NCI-H1417 treated with DMSO at 0.1 percent for 48 hours (cell line): ENCODE results near the gene MADD.

Experiments used
- DNase-seq: peaks from one replicate; lab custom pipeline; 2025; lab: John Stamatoyannopoulos, UW

The MADD gene

DNA sequence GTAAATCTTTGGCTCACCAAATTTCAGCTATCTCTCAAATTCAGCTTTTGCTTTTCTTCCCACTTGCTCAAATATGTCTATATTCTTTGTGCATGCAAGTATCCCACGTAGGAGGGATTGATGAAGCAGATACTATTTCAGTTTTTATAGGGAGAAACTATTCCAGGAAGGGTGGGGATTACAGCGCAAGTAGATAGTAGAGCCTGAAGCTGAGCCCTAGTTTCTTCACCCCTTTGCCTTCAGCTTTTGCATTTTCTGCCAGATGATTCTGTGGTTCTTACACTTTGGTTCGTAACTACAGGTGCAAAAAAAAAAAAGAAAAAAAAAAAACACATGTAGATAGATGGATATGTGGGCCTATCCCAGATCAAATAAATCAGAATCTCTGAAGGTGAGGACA, 18.2 kb upstream of the MADD start:
- DNase-seq = no peak

DNA sequence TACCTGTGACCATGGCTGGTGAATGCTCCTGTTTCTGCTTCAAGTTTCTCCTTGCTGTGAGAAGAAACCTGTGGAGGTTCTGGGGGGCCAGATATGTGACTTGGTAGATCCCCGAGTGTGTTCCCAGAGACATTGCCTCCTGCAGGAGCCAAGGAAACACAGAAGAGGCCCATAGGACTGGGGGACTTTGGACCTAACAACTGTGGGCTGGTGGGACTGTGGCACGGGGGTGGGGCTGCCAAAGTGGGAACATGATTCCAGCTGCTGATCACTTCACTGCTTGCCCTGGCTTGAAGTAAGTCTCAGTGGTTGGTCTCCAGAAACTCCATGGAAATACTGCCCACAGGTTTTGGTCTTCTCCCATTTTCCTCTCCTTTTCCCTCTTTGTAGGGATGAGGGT, 16.3 kb upstream of the MADD start:
- no peak for DNase-seq

DNA sequence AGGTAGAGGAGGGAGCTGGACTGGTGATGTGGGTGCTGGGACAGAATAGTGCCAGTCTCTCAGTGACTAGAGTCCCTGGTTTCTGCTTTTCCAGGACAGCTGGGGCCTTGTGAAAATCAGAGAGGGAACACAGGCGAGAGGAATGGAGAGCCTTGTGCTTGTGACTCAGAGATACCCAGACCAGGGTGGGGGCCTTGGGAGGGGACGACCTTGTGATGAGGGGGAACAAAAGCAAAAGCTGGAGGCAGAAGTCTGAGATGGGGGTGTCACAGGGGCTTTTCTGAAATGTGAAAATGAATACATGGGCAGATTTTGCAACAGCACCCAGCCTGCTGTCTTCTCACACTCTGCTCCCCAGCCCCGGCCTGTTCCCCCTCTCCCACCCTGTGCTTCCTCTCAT, 15.5 kb upstream of the MADD start:
- no peak for DNase-seq

DNA sequence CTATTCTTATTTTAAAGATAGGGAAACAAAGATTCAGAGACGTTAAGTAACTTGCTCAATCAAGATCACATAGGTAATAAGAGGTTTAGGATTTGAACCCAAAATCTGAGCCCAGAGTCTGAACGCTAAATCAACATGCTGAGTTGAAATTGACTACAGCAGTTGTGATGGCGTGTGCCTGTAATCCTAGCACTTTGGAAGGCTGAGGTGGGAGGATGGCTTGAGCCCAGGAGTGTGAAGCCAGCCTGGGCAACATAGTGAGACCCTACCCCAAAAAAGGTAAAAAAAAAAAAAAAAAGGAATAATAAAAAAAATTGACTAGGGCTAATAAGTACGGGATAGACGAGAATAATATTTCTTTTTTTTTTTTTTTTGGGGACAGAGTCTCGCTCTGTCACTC, 13.6 kb upstream of the MADD start:
- DNase-seq = no peak

DNA sequence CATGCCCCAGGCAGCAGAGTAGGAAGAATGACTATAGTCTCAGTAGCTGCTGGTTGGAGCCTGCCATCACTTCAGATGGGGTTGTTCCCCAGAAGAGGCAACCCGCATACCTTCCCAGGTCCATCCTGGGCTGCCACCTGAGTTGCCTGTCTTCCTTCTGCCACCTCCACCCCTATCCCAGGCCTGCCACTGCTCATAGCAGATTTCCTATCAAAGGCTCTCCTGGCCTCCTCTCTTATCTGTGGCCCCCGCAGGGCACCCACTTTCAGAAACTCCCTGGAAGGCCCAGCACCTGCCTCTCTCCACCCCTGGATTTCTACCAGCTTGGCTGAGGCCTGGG, 12.8 kb upstream of the MADD start:
- DNase-seq = no peak

DNA sequence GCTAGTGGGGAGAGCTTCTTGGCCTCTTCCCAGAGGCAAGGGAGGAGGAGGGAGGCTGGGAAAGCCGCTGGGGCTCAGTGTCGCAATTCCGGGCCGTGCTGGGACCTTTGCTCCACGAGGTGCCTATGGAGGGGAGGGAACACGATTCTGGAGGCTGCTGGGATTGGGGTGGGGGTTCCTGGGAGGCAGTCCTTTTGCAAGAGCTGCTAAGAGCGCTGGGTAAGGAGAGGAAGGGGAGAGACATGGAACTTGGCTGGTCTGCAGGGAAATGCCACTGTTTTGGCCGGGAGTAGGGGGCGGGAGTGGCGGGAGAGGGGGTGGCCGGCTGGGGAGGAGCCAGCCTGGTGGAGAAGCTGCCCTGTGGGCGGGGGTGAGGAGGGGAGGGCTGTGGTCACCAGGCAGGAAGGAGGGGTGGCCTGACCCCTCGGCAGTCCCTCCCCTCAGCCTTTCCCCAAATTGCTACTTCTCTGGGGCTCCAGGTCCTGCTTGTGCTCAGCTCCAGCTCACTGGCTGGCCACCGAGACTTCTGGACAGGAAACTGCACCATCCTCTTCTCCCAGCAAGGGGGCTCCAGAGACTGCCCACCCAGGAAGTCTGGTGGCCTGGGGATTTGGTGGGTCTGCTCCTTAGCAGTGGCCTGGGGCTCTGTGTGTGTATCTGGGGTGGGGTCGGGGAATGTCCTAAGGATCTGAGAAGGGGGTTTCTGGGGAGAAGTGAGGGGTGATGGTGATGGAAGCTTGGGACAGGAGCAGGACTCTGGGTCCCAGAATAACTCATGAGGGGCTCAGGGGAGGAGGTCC, 12.2 kb upstream of the MADD start, which contains the start of gene NR1H3:
NR1H3 (plus strand) TSS at position 480 of the 800 bp plus-strand sequence. CDS start 1,221 bp downstream, outside the sequence.
- DNase-seq = no peak

DNA sequence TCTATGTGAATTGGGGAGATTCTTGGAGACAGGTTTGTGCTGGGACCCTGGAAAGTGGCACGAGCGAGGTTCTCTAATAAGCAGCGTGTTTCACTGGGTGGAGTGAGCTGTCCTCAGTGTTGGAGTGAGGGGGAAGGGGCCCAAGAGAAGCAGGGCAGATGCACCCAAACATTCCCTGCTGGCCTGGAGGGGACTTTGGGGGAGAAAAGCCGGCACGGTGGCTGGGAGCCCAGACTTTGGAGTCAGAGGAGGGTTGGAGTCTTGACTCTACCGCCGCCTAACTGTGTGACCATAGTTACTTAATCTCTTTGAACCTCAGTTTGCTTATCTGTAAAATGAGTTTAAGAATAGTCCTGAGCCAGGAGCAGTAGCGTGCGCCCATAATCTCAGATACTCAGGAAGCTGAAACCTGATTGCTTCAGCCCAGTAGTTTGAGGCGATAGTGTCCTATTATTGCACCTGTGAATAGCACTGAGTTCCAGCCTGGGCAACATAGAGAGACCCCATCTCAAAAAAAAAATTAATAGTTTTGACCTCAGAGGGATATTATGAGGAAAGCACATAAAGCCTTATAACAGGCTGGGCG, 11.5 kb upstream of the MADD start:
- no peak for DNase-seq

DNA sequence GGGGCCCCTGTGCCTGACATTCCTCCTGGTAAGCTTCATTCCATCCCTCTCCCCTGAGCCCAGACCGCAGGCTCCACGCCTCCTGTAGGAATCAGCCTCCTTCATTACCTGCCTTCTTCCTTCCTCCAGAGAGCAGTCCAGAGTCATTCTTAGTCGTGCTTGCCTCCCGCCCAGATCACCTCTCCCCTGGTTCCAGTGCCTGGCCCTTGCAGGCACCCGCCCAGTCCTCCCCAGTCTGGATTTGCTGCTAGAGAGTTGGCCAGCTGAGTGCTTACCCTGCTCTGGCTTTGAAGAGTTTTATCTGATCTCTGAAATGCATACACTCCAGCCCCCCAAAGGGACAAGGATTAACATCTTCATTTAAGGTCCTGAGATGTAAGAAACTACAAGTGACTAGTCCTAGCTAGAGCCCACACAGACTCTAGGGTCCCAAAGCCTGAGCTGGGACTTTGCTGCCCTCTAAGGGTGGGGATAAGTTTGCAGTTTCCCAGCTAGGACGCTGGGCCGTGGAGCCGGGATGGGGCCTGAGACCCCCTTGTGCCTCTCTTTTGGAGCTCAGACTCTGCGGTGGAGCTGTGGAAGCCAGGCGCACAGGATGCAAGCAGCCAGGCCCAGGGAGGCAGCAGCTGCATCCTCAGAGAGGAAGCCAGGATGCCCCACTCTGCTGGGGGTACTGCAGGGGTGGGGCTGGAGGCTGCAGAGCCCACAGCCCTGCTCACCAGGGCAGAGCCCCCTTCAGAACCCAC, 10.5 kb upstream of the MADD start:
- no peak for DNase-seq

DNA sequence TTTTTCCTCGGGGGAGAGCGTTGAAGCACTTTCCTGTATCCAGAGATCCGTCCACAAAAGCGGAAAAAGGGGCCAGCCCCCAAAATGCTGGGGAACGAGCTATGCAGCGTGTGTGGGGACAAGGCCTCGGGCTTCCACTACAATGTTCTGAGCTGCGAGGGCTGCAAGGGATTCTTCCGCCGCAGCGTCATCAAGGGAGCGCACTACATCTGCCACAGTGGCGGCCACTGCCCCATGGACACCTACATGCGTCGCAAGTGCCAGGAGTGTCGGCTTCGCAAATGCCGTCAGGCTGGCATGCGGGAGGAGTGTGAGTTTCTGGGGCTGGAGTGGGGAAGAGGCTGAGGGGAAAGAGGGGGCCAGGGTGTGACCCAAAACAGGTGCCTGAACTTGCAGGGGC, 9.6 kb upstream of the MADD start:
- no peak for DNase-seq

DNA sequence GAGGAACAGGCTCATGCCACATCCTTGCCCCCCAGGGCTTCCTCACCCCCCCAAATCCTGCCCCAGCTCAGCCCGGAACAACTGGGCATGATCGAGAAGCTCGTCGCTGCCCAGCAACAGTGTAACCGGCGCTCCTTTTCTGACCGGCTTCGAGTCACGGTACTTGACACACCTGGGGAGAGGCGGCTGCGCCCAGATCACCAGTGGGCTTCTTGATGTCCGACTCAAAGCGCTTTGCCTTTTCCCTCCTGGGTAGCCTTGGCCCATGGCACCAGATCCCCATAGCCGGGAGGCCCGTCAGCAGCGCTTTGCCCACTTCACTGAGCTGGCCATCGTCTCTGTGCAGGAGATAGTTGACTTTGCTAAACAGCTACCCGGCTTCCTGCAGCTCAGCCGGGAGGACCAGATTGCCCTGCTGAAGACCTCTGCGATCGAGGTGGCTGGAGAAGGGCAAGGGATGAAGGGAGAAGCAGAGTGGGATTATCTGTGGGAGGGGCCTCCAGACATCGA, 8.6 kb upstream of the MADD start:
- no peak for DNase-seq

DNA sequence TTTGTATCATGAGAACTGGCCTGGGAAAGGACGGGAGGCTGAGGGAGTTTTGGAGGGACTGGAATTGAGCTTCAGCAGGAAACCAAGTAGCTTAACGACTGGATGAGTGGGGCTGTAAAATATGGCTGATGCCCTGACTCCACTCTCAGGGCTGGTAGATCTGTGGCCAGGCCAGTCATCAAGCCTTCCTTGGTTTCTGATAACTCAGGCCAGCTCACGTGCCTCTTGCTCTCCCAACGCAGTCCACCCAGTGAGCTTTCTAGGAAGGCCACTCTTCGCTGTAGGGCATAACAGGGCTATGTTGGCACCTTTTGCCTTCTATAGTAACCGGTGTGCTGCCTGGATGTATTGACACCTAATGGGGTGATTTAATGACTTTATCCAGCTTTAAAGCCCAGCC, 5.8 kb upstream of the MADD start:
- no peak for DNase-seq

DNA sequence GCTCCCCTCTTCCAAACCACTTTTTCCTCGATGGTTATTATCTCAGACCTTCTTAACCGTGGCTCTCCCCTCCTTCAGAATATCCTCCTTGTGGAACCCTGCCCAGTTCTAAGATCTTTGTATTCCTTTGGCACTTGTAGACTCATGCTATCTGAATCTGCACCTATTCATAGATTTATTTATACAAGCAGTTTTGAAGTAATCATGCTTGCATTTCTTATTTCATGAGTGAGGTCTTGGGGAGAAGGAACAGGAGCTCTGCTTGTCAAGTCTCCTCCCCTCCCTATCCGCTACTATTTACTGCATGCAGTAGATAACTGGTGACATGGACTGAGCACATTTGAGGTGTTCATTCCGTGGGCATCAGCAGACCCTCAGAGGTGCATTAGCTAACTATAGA, 5.4 kb upstream of the MADD start:
- DNase-seq = no peak

DNA sequence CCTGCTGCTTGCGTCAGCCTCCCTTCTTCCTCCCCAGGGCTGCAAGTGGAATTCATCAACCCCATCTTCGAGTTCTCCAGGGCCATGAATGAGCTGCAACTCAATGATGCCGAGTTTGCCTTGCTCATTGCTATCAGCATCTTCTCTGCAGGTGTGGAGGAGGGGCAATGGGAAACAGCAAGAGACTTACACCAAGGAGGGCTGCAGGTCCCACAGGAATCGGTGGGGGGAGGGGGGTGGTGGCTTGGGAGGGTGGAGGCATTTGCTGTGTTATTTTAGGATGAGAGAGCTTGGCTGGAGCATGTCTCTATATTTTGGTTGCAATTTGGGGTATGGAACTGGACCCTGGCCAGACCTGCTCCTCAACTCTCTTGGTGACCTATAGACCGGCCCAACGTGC, 2.1 kb upstream of the MADD start:
- no peak for DNase-seq

DNA sequence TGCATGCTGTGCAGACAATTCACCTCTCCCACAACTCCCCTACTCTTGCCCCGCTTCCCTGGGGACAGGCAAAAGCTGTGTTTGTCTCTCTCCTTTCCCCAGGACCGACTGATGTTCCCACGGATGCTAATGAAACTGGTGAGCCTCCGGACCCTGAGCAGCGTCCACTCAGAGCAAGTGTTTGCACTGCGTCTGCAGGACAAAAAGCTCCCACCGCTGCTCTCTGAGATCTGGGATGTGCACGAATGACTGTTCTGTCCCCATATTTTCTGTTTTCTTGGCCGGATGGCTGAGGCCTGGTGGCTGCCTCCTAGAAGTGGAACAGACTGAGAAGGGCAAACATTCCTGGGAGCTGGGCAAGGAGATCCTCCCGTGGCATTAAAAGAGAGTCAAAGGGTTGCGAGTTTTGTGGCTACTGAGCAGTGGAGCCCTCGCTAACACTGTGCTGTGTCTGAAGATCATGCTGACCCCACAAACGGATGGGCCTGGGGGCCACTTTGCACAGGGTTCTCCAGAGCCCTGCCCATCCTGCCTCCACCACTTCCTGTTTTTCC, 1.4 kb upstream of the MADD start:
- DNase-seq = no peak

DNA sequence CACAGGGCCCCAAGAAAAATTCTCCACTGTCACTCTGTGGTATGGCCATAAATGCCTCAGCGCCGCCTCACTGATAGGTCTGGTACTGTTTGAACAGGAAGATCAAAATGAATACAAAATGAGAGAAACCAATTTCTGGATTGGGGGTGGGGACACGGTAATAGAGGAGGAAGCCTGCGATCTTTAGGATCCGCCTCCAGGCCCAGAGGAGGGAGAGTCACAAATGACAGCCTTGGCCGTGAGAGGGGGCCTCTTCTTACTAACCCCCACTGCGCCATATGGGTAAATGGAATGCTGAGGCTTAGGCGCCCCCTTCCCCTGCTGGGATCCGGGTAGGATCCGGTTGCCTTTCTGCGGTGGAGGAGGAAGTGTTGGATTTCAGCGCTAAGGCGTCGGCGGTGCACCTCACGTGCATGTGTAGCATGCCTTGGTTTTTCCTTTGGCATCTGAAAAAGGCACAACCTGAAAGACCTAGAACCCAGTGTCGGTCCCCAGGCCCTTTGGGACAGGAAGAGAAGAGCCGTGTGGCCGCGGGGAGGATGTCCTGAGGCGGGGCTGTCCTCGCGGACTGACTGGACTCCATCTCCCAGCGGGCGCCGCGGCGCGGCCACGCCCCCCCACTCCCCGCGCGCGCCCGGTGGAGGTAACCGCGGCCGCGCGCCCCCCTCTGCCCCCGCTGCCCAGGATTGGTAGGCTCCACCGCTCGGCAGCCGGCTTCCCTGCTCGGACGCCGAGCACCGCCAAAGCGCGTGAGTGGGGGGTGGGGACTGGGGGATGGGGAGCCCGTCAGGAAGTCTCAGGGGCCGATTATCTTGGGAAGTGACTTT, 718 bp upstream of the MADD start:
- DNase-seq = no peak

DNA sequence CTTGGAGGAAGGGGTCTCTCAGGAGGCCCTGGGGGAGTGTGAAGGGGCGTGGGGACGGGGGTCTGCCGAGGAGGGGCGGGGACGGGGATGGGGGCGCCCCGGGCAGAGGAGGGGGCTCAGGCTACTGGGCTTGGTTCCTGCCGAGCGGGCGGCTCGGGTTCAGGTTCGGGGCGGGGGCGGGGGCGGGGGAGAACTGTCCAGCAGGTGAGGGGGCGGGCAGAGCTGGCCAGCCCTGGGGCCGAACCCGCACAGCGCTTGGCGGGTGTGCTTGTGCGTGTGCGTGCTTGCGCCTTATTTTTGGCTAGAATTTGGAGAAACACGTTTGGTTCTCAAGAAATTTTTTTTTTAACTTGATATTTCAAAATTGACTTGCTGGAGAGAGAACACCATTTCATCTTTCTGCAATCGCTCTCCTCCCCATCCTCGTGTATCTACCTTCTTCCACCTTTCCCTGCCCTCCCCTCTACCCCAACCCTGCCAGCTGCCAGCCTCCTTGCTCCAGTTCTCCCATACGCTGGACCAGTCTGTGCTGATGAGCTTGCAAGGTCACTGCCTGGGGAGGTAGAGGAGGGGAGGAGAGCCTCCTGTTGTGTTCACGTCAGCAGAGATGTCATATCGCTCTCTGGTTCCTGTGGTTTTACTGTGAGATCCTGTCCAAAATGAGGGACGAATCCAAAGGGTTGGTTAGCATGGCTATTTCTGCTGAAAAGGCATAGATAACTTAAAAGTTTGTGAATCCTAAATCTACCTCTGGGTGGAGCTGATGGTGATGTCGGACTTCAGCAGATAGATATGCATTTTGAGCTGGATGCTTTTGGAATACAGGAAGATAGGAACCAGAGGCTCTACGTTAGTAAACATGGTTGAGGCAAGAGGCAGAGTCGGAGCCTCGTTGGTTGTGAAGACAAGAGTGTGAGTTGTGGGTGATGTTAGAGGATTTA, 668 bp downstream of the MADD start:
- no peak for DNase-seq

DNA sequence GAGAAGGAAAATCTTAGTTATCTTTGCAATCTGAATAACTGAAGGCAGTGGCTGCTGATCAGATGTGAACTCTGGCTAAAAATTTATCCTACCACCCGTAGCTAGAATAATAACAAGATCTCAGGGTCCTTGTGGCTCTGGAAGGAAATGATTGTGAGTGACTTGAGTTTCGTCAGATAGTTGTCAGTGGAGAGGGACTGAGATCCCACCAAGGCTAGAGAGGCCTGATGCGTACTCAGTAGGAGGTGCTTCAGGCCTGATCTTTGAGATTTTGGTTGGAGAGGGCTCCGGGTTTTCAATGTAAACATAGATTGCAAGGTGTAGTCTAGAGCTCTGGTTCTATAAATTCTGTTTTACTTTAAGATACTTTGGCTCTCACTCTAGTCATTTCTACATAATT, 1.4 kb downstream of the MADD start:
- DNase-seq = no peak

DNA sequence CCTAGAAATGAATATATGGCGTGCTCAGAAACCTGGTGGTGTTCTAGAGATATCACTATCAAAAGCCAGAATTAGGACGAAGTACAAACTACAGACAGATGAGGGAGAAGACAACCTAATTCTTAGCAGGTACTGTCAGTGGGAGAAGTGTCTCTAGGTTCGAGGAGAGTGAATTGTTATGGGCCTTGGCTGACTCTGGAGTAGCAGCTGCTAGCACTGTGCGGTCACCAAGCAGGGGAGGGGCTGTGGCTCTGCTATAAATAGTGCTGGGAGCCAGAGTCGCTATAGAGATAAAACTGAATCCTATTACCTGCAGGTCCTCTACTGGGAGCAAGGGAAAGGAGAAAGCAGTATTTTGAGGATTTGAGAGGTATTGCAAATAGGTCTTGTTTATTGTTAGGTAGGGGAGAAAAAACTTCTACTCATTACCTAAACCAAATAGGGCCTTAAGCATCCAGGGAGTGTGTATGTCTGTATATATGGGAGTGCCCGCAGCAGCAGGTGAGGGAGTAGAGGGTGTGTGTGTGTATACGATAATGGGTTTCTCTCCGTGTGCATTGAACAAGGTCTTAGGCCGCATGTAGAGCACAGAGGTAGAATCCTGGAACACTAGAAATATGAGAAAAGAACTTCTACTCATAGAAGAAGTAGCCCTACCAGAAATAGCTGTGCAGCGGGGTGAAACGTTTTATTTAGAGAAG, 2.2 kb downstream of the MADD start:
- no peak for DNase-seq

DNA sequence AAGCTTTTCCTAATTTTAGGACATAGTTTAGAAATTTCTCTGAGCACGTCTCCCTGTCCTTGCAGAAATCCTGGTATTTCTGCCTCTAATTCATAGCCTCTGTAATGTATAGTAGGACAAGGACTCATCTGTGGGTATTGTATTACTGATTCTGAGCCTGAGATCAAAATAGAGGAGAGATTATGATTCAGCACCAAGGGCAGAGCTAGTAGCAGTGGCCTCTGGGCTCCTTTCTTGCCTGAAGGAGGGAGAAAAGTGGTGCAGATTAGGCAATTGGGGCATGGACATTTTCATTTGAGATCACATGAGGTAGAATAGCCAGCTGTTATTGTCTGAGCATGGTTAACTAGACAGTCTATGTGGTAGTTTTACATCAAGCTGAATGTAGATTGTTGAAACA, 2.8 kb downstream of the MADD start:
- DNase-seq = no peak
